SHP77 treated with DMSO at 0.1 percent for 48 hours (cell line): ENCODE measurements around the gene CD9.
"Not testable (repeated sequence)": the region's sequence is repeated elsewhere in the genome, so short reads cannot be mapped to it uniquely, and the experiment has no call there.

Source experiments
- DNase-seq: peaks from one replicate; lab custom pipeline; 2025; lab: John Stamatoyannopoulos, UW

Gene CD9

DNA sequence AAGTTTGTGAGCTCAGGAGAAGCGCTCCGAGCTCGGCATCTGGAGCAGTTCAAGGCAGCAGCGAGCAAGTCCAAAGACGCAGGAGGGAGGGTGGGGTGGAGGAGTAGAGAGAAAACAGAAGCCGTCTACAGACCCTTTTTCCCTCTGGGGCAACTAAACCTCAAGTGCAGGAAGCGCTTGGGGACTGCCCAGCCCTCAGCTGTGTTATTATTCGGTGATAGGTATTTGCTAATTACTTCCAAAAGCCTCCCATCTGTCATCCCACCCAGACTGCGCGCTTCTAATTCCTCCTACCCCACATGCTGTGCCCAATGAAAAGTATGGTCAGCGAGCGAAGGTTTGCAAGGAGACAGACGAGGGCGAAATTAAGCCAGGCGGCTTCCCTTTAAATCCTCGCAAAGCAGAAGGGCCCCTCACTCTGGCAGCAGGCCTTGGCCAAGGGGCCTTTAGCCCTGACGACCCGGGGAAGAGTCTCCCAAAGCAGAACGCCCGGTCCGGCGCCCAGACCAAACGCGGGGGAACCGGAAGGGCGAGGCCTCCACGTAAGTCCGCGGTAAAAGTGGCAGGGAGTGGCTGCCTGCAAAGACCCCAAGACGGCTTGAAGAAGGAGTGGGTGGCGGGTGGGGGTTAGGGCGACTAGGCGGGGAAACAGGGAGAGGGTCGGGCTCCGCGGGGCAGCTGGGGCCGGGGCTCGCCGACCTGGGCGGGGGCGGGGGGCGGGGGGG lies 507 bp upstream of the CD9 start:
- no peak for DNase-seq

- no peak for DNase-seq
These were observed 1.0 kb downstream of the CD9 start for GRCh38 chr12:6201213-6201608.

DNA sequence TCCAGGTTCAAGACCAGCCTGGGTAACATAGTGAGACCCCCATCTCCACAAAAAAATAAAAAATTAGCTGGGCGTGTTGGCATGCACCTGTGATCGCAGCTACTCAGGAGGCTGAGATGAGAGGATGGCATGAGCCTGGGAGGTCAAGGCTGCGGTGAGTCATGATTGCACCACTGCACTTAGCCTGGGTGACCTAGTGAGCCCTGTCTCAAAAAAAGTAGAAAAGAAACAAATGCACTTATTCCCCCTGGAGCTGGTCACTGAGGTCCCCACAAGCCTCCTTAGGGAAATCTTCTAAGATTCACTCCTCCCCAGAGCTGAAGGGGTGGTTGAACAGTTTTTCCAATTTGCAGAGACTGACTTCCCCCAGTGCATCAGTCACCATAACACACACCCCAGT lies 1.6 kb downstream of the CD9 start:
- DNase-seq = no peak

- DNase-seq = no peak
These were observed 2.1 kb downstream of the CD9 start for GRCh38 chr12:6202304-6202703.

DNA sequence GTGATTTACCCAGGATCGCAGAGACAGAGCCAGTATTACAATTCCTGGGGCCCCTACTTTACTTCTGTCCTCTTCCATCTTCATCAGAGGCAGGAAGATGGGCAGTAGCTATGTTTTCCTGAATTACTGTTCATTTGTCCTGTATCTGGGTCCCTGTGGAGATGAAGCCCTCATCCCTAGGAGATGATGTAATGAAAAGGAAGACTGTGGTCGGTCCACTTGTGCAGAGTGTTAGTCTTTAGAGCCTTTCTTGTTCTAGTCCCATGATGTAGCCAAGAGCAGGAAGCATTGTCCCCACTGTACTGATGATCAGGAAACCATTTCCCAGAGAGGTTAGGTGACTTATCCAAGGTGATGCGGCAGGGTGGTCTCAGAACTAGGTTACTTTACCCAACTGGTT lies 2.6 kb downstream of the CD9 start:
- no peak for DNase-seq

DNA sequence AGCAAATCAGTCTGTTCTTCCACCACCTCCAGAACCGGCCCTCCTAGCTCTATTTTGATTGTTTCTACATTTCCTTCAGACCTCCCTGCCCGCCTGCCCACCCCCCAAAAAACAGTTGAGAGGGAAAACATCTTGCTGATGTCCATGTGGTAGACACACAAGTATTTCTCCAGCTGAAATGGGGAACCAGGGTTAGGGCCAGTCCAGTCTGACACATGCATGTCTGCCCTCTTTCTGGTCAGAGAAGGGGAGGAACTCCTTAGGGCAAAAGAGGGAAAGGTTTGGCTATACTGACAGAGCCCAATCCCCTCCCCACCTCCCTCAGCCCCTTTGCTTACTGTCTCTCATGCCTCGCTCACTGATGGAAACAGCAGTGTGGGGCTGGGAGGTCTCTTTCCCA lies 3.4 kb downstream of the CD9 start:
- DNase-seq = no peak

DNA sequence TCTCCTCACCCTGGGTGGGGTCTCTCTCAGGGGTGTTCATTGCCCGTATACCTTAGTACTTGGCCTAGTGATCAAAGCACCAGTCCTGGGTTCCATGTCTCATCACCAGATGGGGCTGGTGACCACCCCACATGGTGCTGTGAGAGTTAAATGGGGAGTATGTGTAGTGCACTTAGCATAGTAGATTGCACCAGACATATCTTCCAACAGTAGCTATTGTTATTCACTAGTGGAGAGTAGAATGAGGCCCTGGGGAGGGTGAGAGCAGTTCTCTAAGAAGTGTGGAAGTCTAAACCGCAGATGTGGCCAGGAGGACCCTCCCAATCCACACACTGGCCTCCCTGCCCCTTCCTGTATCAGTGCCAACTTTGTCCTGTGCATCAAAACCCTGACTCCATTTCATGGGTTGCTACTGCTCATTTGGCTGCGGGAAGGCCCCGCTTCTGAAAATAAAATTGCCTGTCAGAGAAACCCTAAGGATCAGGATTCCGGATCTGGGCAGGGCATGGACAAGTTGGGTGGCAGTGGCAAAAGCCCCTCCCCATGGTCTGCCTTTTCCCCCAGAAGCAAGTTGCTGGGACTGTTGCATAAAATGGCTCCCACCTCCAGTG lies 4.4 kb downstream of the CD9 start:
- no peak for DNase-seq

GRCh38 chr12:6205144-6205539 lies 4.9 kb downstream of the CD9 start:
- DNase-seq = no peak

DNA sequence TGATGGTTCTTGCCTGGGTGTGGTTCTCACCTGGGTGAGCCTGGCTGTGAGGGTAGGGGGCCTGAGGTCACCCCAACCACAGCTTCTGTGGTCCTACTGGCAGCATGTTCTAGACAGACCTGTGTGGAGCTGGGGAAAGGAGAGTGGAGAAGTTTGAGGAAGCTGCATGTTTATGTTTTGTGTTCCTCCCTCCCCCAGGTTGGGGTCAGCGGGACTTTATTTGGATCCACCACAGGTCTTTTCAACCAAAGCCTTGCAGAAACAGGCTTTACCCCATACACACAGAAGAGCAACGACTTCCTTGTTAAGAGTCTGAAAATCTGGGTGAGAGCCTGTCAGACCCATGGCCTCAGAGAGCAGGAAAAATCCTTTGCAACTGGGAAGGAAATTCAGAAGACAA lies 5.6 kb downstream of the CD9 start:
- DNase-seq = no peak

DNA sequence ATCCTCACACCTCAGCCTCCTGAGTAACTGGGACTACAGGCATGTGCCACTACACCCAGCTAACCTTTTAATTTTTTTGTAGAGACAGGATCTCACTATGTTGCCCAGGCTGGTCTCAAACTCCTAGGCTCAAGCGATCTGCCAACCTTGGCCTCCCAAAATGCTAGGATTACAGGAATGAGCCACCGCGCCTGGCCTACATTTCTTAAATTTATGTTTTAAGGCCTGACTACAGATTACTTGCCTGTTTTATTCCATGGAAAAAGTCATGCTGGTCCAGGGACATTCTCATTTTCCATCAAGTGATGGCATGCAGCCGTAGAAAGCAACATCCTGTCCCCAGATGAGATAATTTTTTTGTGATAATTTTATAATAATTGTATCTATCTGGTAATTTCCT lies 6.1 kb downstream of the CD9 start:
- DNase-seq = no peak

GRCh38 chr12:6207259-6207925 lies 7.2 kb downstream of the CD9 start:
- DNase-seq = no peak

GRCh38 chr12:6208130-6208529 lies 7.9 kb downstream of the CD9 start:
- no peak for DNase-seq

DNA sequence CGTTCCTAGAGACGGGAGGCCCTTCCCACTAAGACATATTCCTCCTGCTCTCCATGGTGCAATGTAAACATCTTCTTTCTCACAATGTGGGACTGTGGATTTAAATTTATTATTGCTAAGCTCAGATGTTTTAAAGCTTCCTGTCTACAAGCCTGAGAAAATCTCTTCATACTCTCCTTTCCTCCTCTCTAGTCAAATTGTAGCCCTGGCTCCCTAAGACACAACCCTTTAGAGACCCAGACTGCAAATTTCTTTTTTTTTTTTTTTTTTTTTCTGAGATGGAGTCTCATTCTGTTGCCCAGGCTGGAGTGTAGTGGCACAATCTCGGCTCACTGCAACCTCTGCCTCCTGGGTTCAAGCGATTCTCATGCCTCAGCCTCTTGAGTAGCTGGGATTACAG lies 9.2 kb downstream of the CD9 start:
- not testable (repeated sequence) for DNase-seq

GRCh38 chr12:6211421-6211869 lies 11.2 kb downstream of the CD9 start:
- DNase-seq = no peak

DNA sequence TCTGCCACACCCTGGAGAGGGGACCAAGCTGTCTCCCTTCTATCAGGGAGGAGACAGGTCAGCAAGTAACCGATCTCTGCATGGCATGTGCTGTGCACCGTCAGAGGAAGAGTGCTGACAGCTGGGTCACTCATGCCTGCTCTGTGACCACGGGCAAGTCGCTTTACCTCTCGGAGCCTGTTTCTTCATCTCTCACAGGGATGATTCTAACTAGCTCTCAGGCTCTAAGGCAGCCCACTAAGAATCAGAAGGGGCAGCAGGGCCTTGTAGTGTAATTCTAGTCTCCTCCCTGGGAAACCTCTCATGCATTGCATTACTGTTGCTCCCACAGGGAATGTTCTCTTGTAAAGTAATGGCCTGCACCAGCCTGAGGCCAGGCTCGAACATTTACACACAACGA lies 11.9 kb downstream of the CD9 start:
- DNase-seq = no peak

DNA sequence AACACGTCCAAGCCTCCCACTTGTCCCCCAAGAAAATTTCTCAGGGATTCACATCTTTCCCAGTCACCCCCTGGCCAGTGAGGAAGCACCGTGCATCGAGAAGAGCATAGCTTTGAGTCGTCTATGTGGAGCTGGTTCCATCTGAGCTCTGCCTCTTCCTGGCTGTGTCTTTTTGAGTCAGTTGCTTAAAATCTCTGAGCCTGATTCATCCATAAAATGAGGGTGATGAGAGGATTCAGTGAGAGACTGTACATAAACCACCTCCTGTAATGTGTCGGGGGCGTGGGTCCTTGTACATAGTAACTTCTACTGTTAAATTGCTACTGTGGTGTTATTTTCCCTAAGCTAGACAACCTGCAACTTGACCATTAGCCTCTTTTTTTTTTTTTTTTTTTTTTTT lies 13.8 kb downstream of the CD9 start:
- no peak for DNase-seq

DNA sequence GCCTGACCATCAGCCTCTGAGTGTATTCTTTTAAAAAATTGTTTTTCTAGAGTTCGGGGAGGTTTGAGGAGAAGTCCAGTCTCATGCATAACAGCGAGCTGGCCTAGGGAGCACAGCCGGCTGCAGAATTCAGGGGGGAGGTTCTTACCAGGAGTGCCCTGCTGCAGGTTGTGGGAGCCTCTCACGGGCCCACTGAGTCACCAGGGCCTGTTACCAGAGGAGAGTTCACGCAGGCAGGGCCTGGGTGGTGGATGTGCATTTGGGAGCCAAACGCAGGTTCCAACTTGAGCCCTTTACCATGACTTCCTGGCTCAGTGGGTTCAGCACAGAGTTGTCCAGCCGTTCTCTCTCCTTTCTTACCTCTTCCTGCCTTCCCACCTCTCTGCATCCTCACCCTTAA lies 14.4 kb downstream of the CD9 start:
- DNase-seq = no peak

GRCh38 chr12:6215120-6215807 lies 15.1 kb downstream of the CD9 start:
- no peak for DNase-seq

GRCh38 chr12:6215932-6216494 lies 15.8 kb downstream of the CD9 start:
- DNase-seq = no peak

DNA sequence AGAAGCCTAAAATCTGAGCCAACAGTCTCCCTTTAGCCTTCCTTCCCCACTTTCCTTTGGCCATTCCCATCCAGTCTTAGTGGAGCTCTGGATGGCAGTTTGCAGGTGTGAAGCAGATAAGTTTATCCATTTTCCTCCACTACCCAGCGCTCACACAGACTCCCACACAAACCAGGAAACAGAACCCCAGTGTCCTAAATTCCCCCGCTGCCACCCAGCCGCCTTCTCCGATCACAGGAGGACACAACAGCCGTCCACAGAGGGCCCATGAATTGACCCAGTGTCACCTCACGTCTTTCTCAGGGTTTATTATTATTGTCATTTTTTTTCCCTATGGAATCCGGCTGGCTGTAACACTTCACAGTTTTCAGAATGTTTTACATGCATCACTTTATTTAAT lies 16.4 kb downstream of the CD9 start:
- DNase-seq = no peak

GRCh38 chr12:6218347-6218925 lies 18.2 kb downstream of the CD9 start:
- DNase-seq = no peak

DNA sequence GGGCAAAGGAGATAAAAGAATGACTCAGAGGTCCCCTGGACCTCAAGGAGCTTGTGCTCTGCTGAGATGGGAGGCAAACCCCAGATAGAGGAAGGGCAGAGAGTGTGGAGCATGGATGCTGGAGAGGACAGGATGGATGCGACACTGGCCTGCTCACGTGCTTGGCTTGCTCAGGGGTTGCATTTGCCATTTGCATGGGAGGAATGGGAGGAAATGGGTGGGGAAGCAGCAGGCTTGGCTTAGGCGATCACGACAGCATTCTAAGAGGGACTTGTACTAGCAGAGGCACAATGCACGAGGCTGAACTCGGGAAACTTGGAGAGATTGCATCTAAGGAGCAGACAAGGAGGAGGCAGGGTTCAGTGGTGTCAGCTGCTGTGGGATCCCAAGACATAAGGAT lies 19.8 kb downstream of the CD9 start:
- no peak for DNase-seq
